HG02970 (cell line): ENCODE results near the gene INTS4.
"Not testable (repeated sequence)": the region's sequence is repeated elsewhere in the genome, so short reads cannot be mapped to it uniquely, and the experiment has no call there.

ENCODE experiments used
- ATAC-seq: cut with Tn5 transposase; IDR thresholded peaks from one replicate; pipeline ENCODE4 v1.9.1; 2021; ENCODE audit warnings: mild to moderate bottlenecking, moderate library complexity, moderate number of reproducible peaks; ENCODE audit not compliant: unreplicated experiment, low FRiP score

Gene INTS4

GRCh38 chr11:77884186-77884828, 110.2 kb downstream of the INTS4 start:
- no peak for ATAC-seq

DNA sequence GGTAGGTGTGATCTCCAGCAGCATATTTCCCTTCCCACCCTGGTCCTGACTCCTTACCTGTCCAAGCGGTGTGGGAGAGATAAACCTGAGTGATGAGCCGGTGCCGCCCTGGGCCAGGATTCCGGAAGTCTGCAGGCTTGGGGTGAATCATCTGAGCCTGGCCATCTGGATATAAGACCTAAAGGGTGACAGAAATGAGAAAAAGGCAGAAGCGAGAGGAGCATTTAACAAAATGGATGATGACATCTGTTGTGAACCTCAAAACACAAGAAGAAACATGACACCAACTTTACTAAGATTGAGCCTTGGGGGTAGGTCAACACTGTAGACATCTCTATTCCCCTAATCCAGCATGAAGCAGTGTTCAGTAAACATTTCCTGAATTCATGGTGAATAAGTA, 110.7 kb downstream of the INTS4 start:
- no peak for ATAC-seq

DNA sequence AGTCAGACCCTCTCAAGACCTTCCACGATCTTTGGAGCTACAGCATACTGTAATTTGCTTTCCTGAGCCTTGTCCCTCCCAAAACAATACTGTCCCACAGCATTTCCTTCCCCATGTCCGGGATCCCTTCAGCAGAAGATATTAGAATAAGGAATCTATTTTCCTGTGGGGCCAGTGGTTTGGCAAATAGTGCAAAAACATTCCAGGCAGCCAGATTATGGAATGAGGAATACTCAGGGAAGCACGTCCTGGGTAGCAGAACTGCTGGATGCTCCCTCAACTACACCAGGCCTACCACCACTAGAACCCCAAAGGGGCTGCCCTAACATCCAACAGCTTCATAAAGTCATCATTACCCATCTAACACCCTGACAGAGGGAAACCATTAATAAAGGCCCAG, 112.1 kb downstream of the INTS4 start:
- ATAC-seq = no peak

DNA sequence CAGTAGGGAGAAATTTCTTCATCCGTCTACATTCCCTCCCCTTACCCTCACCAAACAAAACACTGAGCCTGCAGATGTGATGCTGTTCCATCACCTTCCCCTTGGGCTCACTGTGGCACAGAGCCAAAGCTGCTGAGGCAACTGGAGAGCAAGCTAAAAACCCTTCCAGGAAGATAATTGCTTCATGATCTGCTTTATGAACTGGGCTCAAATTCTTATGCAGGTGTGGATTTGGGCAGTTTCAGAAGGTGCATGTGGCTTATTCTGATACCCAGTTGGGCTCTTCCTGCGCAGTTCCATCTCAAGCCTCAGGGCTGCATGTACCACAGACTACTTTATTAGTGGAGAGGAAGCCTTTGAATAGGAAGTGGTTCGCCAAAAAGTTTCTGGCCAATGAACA, 115.2 kb downstream of the INTS4 start:
- no peak for ATAC-seq

GRCh38 chr11:77878247-77878646, 116.2 kb downstream of the INTS4 start:
- not testable (repeated sequence) for ATAC-seq

- ATAC-seq = no peak
Measured at GRCh38 chr11:77876045-77876444, 118.4 kb downstream of the INTS4 start.

GRCh38 chr11:77874206-77874605, 120.3 kb downstream of the INTS4 start:
- no peak for ATAC-seq

DNA sequence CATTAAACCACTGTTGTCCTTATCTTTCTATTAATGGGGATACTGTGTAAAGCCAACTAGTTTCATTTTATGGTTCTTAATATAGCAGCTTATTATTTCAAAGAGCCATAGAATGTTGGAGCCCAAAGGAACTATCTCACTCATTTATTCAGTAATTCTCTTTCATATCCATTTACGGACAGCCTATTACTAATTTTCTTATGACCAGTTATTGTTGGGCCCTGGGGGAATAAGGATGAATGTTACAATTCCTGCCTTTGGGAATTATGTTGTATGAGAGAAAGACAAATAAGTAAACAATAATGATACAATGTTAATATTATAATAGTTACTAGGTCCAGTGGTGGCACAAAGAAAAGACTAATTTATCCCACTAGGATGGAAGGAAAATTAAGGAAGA, 121.1 kb downstream of the INTS4 start:
- no peak for ATAC-seq

DNA sequence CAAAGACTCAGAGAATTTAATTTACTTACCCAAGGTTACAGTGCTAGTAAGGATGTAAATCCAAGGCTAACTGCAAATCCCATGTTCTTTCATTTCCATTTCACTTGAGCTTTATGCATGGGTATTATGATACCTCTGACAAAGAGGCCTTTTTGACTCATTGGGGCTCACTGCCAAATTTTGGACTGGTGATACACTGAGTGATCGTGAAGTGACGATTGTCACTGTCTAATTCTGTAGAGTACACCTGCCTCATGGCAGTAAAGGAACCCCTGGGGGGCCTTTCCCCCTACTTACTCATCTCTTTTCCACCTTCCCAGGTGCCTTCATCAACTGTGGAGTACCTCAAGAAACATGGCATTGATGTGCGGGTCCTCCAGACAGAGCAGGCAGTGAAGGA, 122.6 kb downstream of the INTS4 start:
- no peak for ATAC-seq

GRCh38 chr11:77868744-77869143, 125.7 kb downstream of the INTS4 start:
- no peak for ATAC-seq

DNA sequence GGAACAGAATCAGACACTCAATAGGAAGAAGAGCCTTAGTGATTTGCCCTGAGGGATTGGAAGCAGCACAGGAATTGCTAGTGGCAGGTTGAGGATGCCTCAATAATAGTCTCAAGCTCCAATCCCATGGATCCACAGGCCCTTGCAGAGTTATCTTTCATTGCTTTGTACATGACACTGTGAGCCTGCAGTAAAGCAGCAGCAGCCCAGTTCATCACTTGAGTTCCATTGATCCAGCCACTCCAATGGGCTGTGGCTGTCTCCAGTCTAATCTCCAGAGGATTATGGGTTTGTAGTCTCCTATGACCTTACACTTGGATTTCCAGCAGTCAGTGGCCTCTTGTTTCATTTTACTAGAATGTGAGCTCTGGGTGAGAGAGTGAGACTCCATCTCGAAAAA, 128.1 kb downstream of the INTS4 start:
- ATAC-seq = no peak

DNA sequence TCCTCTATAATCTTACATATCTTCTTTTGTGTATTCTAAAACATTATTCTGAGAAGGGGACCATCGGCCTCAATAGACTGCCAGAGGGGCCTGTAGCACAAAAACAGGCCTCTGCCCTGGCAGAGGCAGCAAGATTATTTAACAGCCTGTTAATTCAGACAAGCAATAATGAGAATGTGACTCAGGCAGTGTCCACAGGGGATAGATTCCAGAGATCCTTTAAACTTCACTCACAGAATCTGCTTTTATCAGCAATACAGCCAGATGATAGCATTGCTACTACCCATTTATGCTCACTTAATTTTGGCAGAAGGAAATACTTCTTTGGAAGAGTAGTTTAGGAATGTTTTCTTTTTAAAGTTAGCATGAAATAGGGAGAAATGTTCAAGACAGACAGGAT, 128.7 kb downstream of the INTS4 start:
- no peak for ATAC-seq

DNA sequence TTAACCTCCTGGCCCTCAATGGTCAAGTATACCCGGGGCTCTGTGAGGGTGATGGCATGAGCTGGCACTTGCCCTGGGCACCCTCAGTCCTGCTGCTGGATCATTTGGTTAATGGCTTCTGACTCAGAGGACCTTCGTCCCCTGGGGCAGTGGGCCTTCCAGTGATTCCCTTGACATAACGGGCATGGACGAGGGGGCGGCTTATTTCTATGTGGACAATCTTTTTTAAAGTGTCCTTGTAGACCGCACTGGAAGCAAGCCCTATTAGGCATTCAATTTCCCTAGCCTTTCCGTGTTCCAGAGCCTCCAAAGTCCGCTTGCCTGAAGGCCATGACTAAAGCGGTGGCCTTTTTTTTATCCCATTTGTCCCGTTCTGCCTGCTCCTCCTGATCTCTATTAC, 133.0 kb downstream of the INTS4 start:
- not testable (repeated sequence) for ATAC-seq

DNA sequence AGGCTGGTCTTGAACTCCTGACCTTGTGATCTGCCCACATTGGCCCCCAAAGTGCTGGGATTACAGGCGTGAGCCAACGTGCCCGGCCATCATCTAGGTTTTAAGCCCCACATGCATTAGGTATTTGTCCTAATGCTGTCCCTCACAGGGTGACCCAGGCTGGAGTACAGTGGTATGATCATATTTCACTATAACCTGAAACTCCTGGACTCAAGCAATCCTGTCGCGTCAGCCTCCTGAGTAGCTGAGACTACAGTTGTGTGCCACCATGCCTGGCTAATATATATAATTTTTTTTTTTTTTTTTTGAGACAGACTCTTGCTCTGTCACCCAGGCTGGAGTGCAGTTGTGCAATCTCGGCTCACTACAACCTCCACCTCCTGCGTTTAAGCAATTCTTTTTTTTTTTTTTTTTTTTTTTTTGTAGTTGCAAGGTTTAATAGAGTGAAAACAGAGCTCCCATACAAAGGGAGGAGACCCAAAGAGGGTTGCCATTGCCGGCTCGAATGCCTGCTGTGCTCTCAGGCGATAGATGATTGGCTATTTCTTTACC, 136.5 kb downstream of the INTS4 start:
- not testable (repeated sequence) for ATAC-seq

DNA sequence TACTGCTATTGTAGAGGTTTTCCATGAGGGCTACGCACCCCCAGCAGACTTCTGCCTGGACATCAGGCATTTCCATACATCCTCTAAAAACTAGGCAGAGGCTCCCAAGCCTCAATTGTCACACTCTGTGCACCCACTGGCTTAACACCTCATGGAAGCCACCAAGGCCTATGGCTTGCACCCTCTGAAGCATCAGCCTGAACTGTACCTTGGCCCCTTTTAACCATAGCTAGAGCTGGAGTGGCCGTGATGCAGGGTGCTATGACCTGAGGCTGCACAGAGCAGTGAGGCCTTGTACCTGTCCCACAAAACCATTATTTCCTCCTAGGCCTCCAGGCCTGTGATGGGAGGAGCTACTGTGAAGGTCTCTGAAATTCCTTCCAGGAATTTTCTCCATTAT, 139.6 kb downstream of the INTS4 start:
- no peak for ATAC-seq

GRCh38 chr11:77851503-77851902, 143.0 kb downstream of the INTS4 start:
- no peak for ATAC-seq

GRCh38 chr11:77843700-77844099, 150.8 kb downstream of the INTS4 start:
- not testable (repeated sequence) for ATAC-seq

- no peak for ATAC-seq
Measured at GRCh38 chr11:77842441-77843121, 151.9 kb downstream of the INTS4 start.

DNA sequence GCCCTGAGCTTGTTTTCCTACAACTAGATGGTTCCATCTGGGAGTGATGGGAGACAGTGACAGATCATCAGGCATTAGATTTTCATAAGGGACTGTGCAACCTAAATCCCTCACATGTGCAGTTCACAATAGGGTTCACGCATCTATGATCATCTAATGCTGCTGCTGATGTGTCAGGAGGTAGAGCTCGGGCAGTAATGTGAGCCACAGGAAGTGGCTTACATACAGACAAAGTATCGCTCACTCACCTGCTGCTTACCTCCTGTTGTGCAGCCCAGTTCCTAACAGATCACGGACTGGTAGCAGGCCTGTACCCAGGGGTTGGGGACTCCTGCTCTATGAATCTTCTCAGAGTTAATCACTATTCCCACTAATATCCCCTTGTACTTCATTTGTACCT, 161.2 kb downstream of the INTS4 start:
- no peak for ATAC-seq

DNA sequence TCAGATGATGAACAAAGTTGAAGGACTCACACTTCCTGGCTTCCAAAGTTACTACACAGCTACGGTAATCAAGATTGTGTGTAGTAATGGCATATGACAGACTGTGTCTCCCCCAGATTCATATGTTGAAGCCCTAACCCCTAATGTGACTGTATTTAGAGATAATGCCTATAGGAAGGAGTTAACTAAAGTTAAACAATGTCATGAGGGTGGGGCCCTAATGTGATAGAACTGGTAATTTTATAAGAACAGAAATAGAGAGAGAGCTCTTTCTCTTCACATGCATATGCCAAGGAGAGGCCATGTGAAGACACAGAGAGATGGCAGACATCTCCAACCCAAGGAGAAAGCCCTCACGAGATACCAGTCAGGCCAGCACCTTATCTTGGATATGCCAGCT, 165.5 kb downstream of the INTS4 start:
- ATAC-seq = no peak
